Renal pelvis (tissue), 4 donors: Measurements from ENCODE around the gene UTP4. TPM values are rescaled to one million over a fixed set of nuclear protein-coding genes. Genes with fewer than 3 reads are reported as not detected.
A peak's percentile ranks its signal among the peaks of the same experiment; 100 is the strongest.
"Not testable (repeated sequence)": the region's sequence is repeated elsewhere in the genome, so short reads cannot be mapped to it uniquely, and the experiment has no call there.

Source experiments
- DNase-seq: peaks from one replicate; pipeline ENCODE4 v3.0.0-alpha.2; 2013
- polyA plus RNA-seq, 3 donors: library from polyadenylated mRNA; unstranded; fragments of 120-200 nt; gene quantifications; one replicate each; pipeline ENCODE4 v1.2.1, GENCODE V29; 2013; ENCODE audit not compliant: insufficient read length in 3 of 3

UTP4 gene
- polyA plus RNA-seq, 3 donors = 61.6 to 72.4 (median 61.7) TPM

GRCh38 chr16:69108064-69108904 lies 24.2 kb upstream of the UTP4 start:
- DNase-seq = no peak

- DNase-seq = no peak
Measured at GRCh38 chr16:69108905-69109252, 23.6 kb upstream of the UTP4 start.

- DNase-seq = no peak
Measured at GRCh38 chr16:69109486-69110270, 22.8 kb upstream of the UTP4 start.

GRCh38 chr16:69110406-69110805 lies 22.0 kb upstream of the UTP4 start:
- DNase-seq = no peak

- DNase-seq = no peak
Measured at GRCh38 chr16:69111216-69111875, 21.1 kb upstream of the UTP4 start.

GRCh38 chr16:69111876-69112230 lies 20.6 kb upstream of the UTP4 start:
- DNase-seq = no peak

- no peak for DNase-seq
Measured at GRCh38 chr16:69112285-69113129, 19.9 kb upstream of the UTP4 start.

- DNase-seq = no peak
Measured at GRCh38 chr16:69113216-69113615, 19.2 kb upstream of the UTP4 start.

GRCh38 chr16:69114346-69114975 lies 18.0 kb upstream of the UTP4 start:
- DNase-seq = no peak

GRCh38 chr16:69114976-69115355 lies 17.5 kb upstream of the UTP4 start:
- no peak for DNase-seq

GRCh38 chr16:69115361-69115760 lies 17.1 kb upstream of the UTP4 start:
- no peak for DNase-seq

GRCh38 chr16:69115837-69116236 lies 16.6 kb upstream of the UTP4 start:
- no peak for DNase-seq

- DNase-seq = no peak
Measured at GRCh38 chr16:69116256-69116875, 16.1 kb upstream of the UTP4 start.

- DNase-seq = no peak
Measured at GRCh38 chr16:69116906-69117305, 15.5 kb upstream of the UTP4 start.

- no peak for DNase-seq
Measured at GRCh38 chr16:69118468-69118867, 14.0 kb upstream of the UTP4 start.

GRCh38 chr16:69118994-69119393 lies 13.5 kb upstream of the UTP4 start:
- DNase-seq = no peak

GRCh38 chr16:69119536-69119935 lies 12.9 kb upstream of the UTP4 start:
- DNase-seq = no peak

- DNase-seq = no peak
Measured at GRCh38 chr16:69120096-69120664, 12.3 kb upstream of the UTP4 start.

- peak; percentile 72 for DNase-seq
Measured at GRCh38 chr16:69123910-69124309, 8.5 kb upstream of the UTP4 start.

GRCh38 chr16:69124406-69124805 lies 8.0 kb upstream of the UTP4 start:
- DNase-seq = not testable (repeated sequence)

GRCh38 chr16:69124961-69125360 lies 7.5 kb upstream of the UTP4 start:
- DNase-seq = not testable (repeated sequence)
